K562 (cell line): ENCODE results near the gene LSP1. TPM values are rescaled to one million over a fixed set of nuclear protein-coding genes. Genes with fewer than 3 reads are reported as not detected.

Experiments
- ATAC-seq: fragments of 200-7000 bp; cut with Tn5 transposase; 3 replicates; pipeline ENCODE4 v1.9.1; 2020; ENCODE audit warnings: moderate library complexity
- BruUV-seq: library from RNA; stranded (reverse); fragments of 400-500 nt; replicated peaks from 2 replicates; lab custom pipeline; 2021; lab: Mats Ljungman, UMichigan
- CTCF ChIA-PET: fragments of 300-600 bp; formaldehyde crosslinking; extraction: SDS; loops from one replicate; lab custom pipeline; 2021; ENCODE audit warnings: low intra/inter-chr PET ratio; lab: Yijun Ruan, JAX
- POLR2A ChIA-PET: fragments of 300-600, 350-650 bp; sonication (Branson Sonifier 250); formaldehyde crosslinking; extraction: SDS; loops from one replicate; lab custom pipeline; 2021; ENCODE audit warnings: antibody characterized with exemption, inconsistent platforms; lab: Yijun Ruan, JAX
- DNase-seq, 4 experiments: peaks; one replicate each; pipeline versions ENCODE4 v3.0.0 to v3.0.0-alpha.2; 2011 to 2018; ENCODE audit warnings: low spot score in 3 of 4, mixed read lengths in 3 of 4; ENCODE audit errors: extremely low read depth in 1 of 4
- FAIRE-seq: peaks from 2 replicates; lab custom pipeline; 2011; peaks lifted over from hg19 to GRCh38; lab: Jason Lieb, UNC
- H2AFZ ChIP-seq: 2 replicates; pipeline ENCODE4 v1.6.0; 2011; ENCODE audit warnings: low read depth, low read length, control low read depth, inconsistent platforms
- H3K27ac ChIP-seq: fragments of 200-600 bp; 3 replicates; pipeline ENCODE4 v1.8.0; 2011; ENCODE audit warnings: low read depth, mild to moderate bottlenecking, control low read depth, inconsistent platforms, low read length, moderate library complexity, mixed read lengths; ENCODE audit errors: extremely low read depth
- H3K27me3 ChIP-seq, 2 experiments: fragments of 300-600 bp in 1 of 2; 2 replicates in 1 of 2; 3 replicates in 1 of 2; pipeline versions ENCODE4 v1.6.0 to v1.8.0; 2011; ENCODE audit warnings: inconsistent platforms in 2 of 2, low read length in 2 of 2, mild to moderate bottlenecking in 1 of 2, mixed read lengths in 1 of 2, moderate library complexity in 1 of 2; ENCODE audit not compliant: control insufficient read depth in 2 of 2, insufficient read depth in 2 of 2
- H3K36me3 ChIP-seq: fragments of 300-600 bp; 3 replicates; pipeline ENCODE4 v1.8.0; 2011; ENCODE audit warnings: mild to moderate bottlenecking, low read length, inconsistent platforms; ENCODE audit not compliant: control insufficient read depth, insufficient read depth
- H3K4me1 ChIP-seq, 2 experiments: fragments of 200-600 bp in 1 of 2; replicated peaks in 1 of 2; 2 replicates in 1 of 2; 3 replicates in 1 of 2; pipeline versions ENCODE4 v1.5.1 to v1.8.0; 2011; ENCODE audit warnings: inconsistent platforms in 2 of 2, low read length in 2 of 2, mild to moderate bottlenecking in 1 of 2, mixed read lengths in 1 of 2, moderate library complexity in 1 of 2; ENCODE audit not compliant: control insufficient read depth in 2 of 2, insufficient read depth in 2 of 2
- H3K4me2 ChIP-seq: 2 replicates; pipeline ENCODE4 v1.6.1; 2011; ENCODE audit warnings: low read length, control low read depth, inconsistent platforms, mixed read lengths; ENCODE audit not compliant: insufficient read depth
- H3K4me3 ChIP-seq: fragments of 200-600 bp; sonication (generic), shearing (Covaris generic); 2 replicates; pipeline ENCODE4 v1.5.1; 2016; ENCODE audit warnings: control low read depth, inconsistent platforms
- H3K79me2 ChIP-seq: fragments of 200-600 bp; 3 replicates; pipeline ENCODE4 v1.8.0; 2011; ENCODE audit warnings: low read length, inconsistent platforms; ENCODE audit not compliant: control insufficient read depth, insufficient read depth
- H3K9ac ChIP-seq, 2 experiments: 2 replicates each; pipeline versions ENCODE4 v1.6.0 to v1.6.1; 2011; ENCODE audit warnings: low read depth in 2 of 2, low read length in 2 of 2, control low read depth in 1 of 2, inconsistent platforms in 1 of 2, mild to moderate bottlenecking in 1 of 2, mixed read lengths in 1 of 2; ENCODE audit not compliant: insufficient read depth in 1 of 2
- H3K9me1 ChIP-seq: one replicate; pipeline ENCODE4 v1.6.0; 2011; ENCODE audit warnings: inconsistent platforms, mild to moderate bottlenecking, low read length, moderate library complexity; ENCODE audit not compliant: control insufficient read depth, insufficient read depth
- H3K9me3 ChIP-seq: replicated peaks from 2 replicates; pipeline ENCODE4 v1.5.1; 2011; ENCODE audit warnings: low read depth, low read length, inconsistent platforms; ENCODE audit not compliant: control insufficient read depth, insufficient read depth
- H4K20me1 ChIP-seq: replicated peaks from 2 replicates; pipeline ENCODE4 v1.6.1; 2011; ENCODE audit warnings: low read length, inconsistent platforms, mixed read lengths; ENCODE audit not compliant: control insufficient read depth, insufficient read depth
- CXXC5 ChIP-seq: fragments of 250-450 bp; sonication (Bioruptor Pico); IDR thresholded peaks from 2 replicates; pipeline ENCODE4 v1.8.0; 2022; ENCODE audit warnings: inconsistent platforms, mild to moderate bottlenecking, moderate library complexity
- EHMT2 ChIP-seq: fragments of 450-650 bp; IDR thresholded peaks from 2 replicates; pipeline ENCODE4 v1.6.1; 2018; ENCODE audit warnings: antibody characterized with exemption
- HDGF ChIP-seq: fragments of 450-650 bp; IDR thresholded peaks from 2 replicates; pipeline ENCODE4 v1.6.1; 2016
- IRF2 ChIP-seq: sonication (generic); formaldehyde crosslinking; IDR thresholded peaks from 2 replicates; pipeline ENCODE4 v1.8.1; 2022; ENCODE audit warnings: mild to moderate bottlenecking, missing genetic modification reagents
- NBN ChIP-seq: fragments of 450-650 bp; IDR thresholded peaks from 2 replicates; pipeline ENCODE4 v1.6.1; 2016; ENCODE audit warnings: low read depth, mild to moderate bottlenecking
- RREB1 ChIP-seq: fragments of 250-450 bp; sonication (Bioruptor Pico); IDR thresholded peaks from 2 replicates; pipeline ENCODE4 v1.4.0; 2020
- SMARCA5 ChIP-seq: fragments of 450-650 bp; IDR thresholded peaks from 2 replicates; pipeline ENCODE4 v1.6.1; 2016
- WGBS: fragments of 100-300 bp; shearing (Covaris generic); methylation state at CpG from one replicate; pipeline ENCODE4 v1.1.6; 2016; ENCODE audit warnings: low coverage, mixed read lengths; ENCODE audit not compliant: insufficient coverage; ENCODE audit errors: missing lambda C conversion rate; 5-methylcytosine and 5-hydroxymethylcytosine counted together
- in situ Hi-C: fragments of 300-500 bp; cut with MboI; formaldehyde crosslinking; loops from 4 replicates; pipeline ENCODE4 v1.15.0; 2018; ENCODE audit warnings: inconsistent platforms, mixed read lengths
- intact Hi-C: fragments of 100-400 bp; cut with micrococcal nuclease; formaldehyde crosslinking; loops from 2 replicates; pipeline ENCODE4 v1.14.2; 2022
- polyA plus RNA-seq, 8 experiments: library from polyadenylated mRNA; depleted of rRNA in 4 of 8; stranded (reverse) in 5 of 8; unstranded in 3 of 8; fragments of >200 nt; fragmentation: Nextera tagmentation in 2 of 8; fragmentation: Illumina TruSeq in 1 of 8; extraction: Ambion mirVana in 2 of 8; extraction: Trizol in 1 of 8; gene quantifications; 2 replicates each; pipeline versions ENCODE4 v1.2.1 to v1.2.3, GENCODE V29; 2011 to 2014; ENCODE audit warnings: inconsistent platforms in 1 of 8, missing spikeins in 1 of 8
- total RNA-seq, 7 experiments: library from RNA; depleted of rRNA in 6 of 7; stranded (reverse); fragments of >200 nt in 6 of 7; fragmentation: Illumina TruSeq in 2 of 7; extraction: Trizol in 2 of 7; gene quantifications; 2 replicates each; pipeline versions ENCODE4 v1.2.1 to v1.2.3, GENCODE V29; 2011 to 2021; ENCODE audit warnings: low replicate concordance in 1 of 7

LSP1 gene
- total and polyA plus RNA-seq, 9 of the 15 experiments (the other 6 are each of a cell fraction or from before 2014, with no cell fraction given): 0.08 to 2.9 (median 0.65) TPM; not detected in 2

GRCh38 chr11:1916986-1917522, 64.2 kb downstream of the LSP1 start:
- H3K9ac ChIP-seq: no peak overlapping the region
- H3K79me2 ChIP-seq: no peaks in the 10 kb centered on the region
- no peak for FAIRE-seq

GRCh38 chr11:1917523-1918435, 64.9 kb downstream of the LSP1 start:
- FAIRE-seq: no peak
- in situ Hi-C loops: loop anchor here (5.0 kb wide), 1 partner anchor 35 kb away; no protein-coding TSS in a partner anchor
- TF ChIP-seq SMARCA5 (no peak), IRF2 (CRISPR knock-in tag) (no peak), EHMT2 (no peak), RREB1 (no peak), CXXC5 (CRISPR knock-in tag) (no peak), NBN (no peak), HDGF (no peak)

More at GRCh38 chr11:1916986-1917522, 64.2 kb downstream of the LSP1 start:
- Histone ChIP-seq H3K27ac (no peak overlapping the region), H3K4me2 (no peak overlapping the region), H3K27me3 (peaks cover 12 to 55% of the 10 kb centered on the region in 2 experiments; a peak in 4 of 5 replicates), H3K4me3 (no peak overlapping the region), H3K9me1 (no peaks in the 10 kb centered on the region), H2AFZ (no peak overlapping the region), H3K36me3 (no peaks in the 10 kb centered on the region), H3K4me1 (peaks cover 0 to 31% of the 10 kb centered on the region in 2 experiments; a peak in 1 of 5 replicates), H3K9me3 (no peaks in the 10 kb centered on the region; the same call in 1 of the 2 replicates), H4K20me1 (peaks cover 5% of the 10 kb centered on the region; the same call in 1 of the 2 replicates)
- no peak for ATAC-seq
- WGBS: 4% methylated on average over 7 of the region's 8 CpGs
- intact Hi-C loops (loop anchor here (1.0 kb wide), 1 partner anchor 24 kb away; no protein-coding TSS in a partner anchor), in situ Hi-C loops (loop anchor here (5.0 kb wide), 1 partner anchor 35 kb away; no protein-coding TSS in a partner anchor)
- CTCF ChIA-PET: no interaction called here
- BruUV-seq: no TSS peak
- no peak for DNase-seq
- TF ChIP-seq EHMT2: no peak
- POLR2A ChIA-PET: interaction anchor here (0.5 to 0.8 kb wide), 2 partner anchors 25 to 199 kb away, joined by 3 read pairs; no protein-coding TSS in a partner anchor

More at GRCh38 chr11:1917523-1918435, 64.9 kb downstream of the LSP1 start:
- DNase-seq (peak in 2 of 4 experiments; percentile 43 to 47), ATAC-seq (peak; percentile 59)
- CTCF ChIA-PET: interaction anchor here (0.6 kb wide), 1 partner anchor 54 kb away, joined by 5 read pairs; no protein-coding TSS in a partner anchor
- intact Hi-C loops: no loop called here
- no peak overlapping the region for H2AFZ ChIP-seq
- POLR2A ChIA-PET: interaction anchor here (0.5 kb wide), 1 partner anchor 200 kb away, joined by 3 read pairs; no protein-coding TSS in a partner anchor
- H3K4me1 ChIP-seq: peaks cover 0 to 31% of the 10 kb centered on the region in 2 experiments; a peak in 1 of 5 replicates
- no peak overlapping the region for H3K27ac ChIP-seq
- no TSS peak for BruUV-seq
- H3K27me3 ChIP-seq: peaks cover 12 to 59% of the 10 kb centered on the region in 2 experiments; a peak in 4 of 5 replicates
- H3K79me2 ChIP-seq: no peaks in the 10 kb centered on the region
- WGBS: 5% methylated on average over 23 of the region's 34 CpGs
- peaks cover 5% of the 10 kb centered on the region; the same call in 1 of the 2 replicates for H4K20me1 ChIP-seq
- H3K9me3 ChIP-seq: no peaks in the 10 kb centered on the region; the same call in 1 of the 2 replicates
- no peaks in the 10 kb centered on the region for H3K36me3 ChIP-seq
- H3K4me2 ChIP-seq: no peak overlapping the region
- no peak overlapping the region for H3K4me3 ChIP-seq
- H3K9ac ChIP-seq: no peak overlapping the region
- no peaks in the 10 kb centered on the region for H3K9me1 ChIP-seq
